HG02623 (cell line): ENCODE results near the gene ZNF652.

ENCODE experiments used
- ATAC-seq: cut with Tn5 transposase; IDR thresholded peaks from one replicate; pipeline ENCODE4 v1.9.1; 2021; ENCODE audit warnings: moderate library complexity; ENCODE audit not compliant: unreplicated experiment

The ZNF652 gene

GRCh38 chr17:49359990-49360795 is 1.9 kb downstream of the ZNF652 start:
- no peak for ATAC-seq

- no peak for ATAC-seq
These were observed 3.3 kb downstream of the ZNF652 start for GRCh38 chr17:49358641-49359247.

GRCh38 chr17:49357516-49357915 is 4.5 kb downstream of the ZNF652 start:
- no peak for ATAC-seq

GRCh38 chr17:49356320-49356719 is 5.7 kb downstream of the ZNF652 start:
- no peak for ATAC-seq

GRCh38 chr17:49353607-49354006 is 8.4 kb downstream of the ZNF652 start:
- no peak for ATAC-seq

- ATAC-seq: no peak
These were observed 9.4 kb downstream of the ZNF652 start for GRCh38 chr17:49352587-49353154.

- no peak for ATAC-seq
These were observed 10.4 kb downstream of the ZNF652 start for GRCh38 chr17:49351572-49352140.

GRCh38 chr17:49349541-49349940 is 12.5 kb downstream of the ZNF652 start:
- ATAC-seq: no peak

GRCh38 chr17:49344914-49345313 is 17.1 kb downstream of the ZNF652 start:
- no peak for ATAC-seq

- ATAC-seq: no peak
These were observed 18.8 kb downstream of the ZNF652 start for GRCh38 chr17:49343273-49343672.

- ATAC-seq: no peak
These were observed 19.5 kb downstream of the ZNF652 start for GRCh38 chr17:49342575-49342936.

- no peak for ATAC-seq
These were observed 20.7 kb downstream of the ZNF652 start for GRCh38 chr17:49341356-49341755.

GRCh38 chr17:49339354-49339753 is 22.7 kb downstream of the ZNF652 start:
- no peak for ATAC-seq

GRCh38 chr17:49338883-49339282 is 23.2 kb downstream of the ZNF652 start:
- ATAC-seq: no peak

GRCh38 chr17:49337884-49338283 is 24.2 kb downstream of the ZNF652 start:
- ATAC-seq: no peak

GRCh38 chr17:49334744-49335512 is 27.1 kb downstream of the ZNF652 start:
- ATAC-seq: no peak

GRCh38 chr17:49333804-49334203 is 28.2 kb downstream of the ZNF652 start:
- ATAC-seq: no peak

- ATAC-seq: no peak
These were observed 33.9 kb downstream of the ZNF652 start for GRCh38 chr17:49327835-49328784.

- no peak for ATAC-seq
These were observed 36.1 kb downstream of the ZNF652 start for GRCh38 chr17:49325980-49326379.

- no peak for ATAC-seq
These were observed 43.5 kb downstream of the ZNF652 start for GRCh38 chr17:49318435-49318965.
